GDM1 (cell line): ENCODE data around the gene CUBN.

Experiments used
- DNase-seq: peaks from one replicate; lab custom pipeline; 2025; lab: John Stamatoyannopoulos, UW

CUBN gene

DNA sequence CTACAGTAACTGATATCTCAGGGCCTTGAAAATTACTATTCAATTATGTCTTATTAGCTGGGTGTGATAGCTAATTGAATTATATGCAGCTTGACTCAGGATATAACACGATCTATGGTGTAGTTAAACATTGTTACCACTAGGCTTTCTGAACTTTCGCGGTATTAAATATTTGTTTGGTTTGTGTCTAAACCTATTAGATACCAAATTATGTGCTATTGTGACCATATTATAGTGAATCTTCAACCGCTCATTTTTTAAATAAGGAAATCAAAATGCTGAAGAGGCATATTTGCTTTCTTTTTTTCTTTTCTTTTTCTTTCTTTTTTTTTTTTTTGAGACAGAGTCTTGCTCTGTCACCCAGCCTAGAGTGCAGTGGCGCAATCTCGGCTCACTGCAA, 213.1 kb downstream of the CUBN start:
- DNase-seq = no peak

DNA sequence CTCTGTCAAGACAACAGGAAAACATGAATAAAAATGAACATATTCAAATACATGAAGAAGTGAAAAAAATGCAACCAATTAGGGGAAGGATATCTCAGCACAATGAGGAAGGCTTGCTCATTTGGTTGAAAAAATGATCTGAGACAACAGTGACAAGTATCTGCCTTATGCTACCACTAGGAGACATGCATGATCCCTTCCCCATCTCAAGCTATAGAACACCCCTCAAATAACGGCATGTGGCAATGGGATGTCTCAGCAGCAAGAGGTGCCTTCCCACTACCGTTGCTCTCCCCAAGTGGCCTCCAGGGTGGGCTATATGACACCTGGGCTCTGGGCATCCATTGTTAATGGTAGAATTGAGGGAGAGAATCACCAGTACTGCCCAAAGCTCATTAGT, 214.3 kb downstream of the CUBN start:
- peak; percentile 4 for DNase-seq

DNA sequence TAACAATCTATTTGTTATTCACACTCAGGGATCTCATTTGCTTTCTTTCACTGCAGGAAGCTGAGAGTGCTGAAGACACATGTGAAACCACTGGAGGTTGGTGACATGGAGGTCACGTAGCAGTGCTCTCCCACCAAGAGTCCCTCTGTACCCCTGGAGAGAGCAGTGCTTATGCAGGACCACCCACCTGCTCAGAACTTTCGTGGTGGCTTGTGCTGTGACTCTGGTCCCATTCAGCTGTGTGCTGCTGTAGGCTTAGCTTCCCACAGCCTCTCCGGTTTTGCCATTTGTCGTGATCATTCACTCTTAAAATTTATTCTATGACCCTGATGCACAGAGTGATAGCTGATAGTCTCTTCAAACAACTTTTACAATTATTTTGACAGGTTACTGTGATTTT, 216.3 kb downstream of the CUBN start:
- no peak for DNase-seq

DNA sequence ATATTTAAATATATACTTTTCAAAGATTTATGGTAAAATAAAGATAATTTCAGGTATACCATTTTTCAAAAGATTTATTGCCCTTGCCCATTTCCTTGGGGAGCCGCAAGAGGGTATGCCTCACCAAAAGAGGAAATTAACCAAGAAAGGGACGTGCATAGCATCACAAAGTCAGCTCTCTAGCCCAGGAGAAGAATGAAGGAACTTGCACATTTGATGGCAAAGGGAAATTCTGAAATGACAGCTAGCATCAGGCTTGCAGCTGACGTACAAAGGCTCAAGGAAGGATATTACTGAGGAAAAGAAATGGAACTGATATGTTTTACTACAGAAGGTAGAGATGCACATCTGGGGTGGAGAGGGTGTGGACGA, 218.8 kb downstream of the CUBN start:
- DNase-seq = peak; percentile 67

DNA sequence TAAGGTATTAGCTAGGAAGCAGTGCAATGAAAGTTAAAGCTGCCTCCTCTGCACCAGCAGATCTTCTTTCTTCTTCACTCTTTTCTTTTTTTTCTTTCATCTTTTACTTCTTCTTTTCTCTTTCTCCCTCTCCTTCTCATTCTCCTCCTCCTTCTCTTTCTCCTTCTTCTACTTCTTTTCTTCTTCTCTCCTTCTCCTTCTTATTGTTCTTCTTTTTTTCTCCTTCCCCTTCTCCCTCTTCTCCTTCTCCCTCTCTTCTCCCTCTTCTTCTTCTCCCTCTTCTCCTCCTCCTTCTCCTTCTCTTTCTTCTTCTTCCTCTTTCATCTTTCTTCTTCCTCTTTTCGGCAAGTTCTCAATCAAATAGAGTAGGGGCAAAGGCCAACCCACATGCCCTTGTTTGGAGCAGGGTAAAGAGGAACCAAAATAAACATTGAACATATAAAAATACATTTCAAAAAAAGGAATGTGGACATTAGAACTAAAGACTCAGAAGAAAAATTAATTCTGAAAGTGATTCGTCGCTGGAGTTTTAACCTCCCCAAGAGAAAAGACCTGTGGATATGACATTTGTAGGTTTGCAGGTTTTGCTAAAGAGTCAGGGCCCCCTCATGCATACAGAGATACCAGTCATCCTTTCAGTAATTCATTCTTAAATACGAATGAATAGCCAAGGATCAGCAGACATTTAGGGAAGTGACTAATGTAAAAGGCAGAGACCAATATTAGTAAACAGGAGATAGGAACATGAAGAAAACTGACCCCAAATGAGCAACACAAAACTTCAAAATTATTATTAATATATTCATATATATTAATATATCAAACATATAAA, 219.4 kb downstream of the CUBN start:
- no peak for DNase-seq

DNA sequence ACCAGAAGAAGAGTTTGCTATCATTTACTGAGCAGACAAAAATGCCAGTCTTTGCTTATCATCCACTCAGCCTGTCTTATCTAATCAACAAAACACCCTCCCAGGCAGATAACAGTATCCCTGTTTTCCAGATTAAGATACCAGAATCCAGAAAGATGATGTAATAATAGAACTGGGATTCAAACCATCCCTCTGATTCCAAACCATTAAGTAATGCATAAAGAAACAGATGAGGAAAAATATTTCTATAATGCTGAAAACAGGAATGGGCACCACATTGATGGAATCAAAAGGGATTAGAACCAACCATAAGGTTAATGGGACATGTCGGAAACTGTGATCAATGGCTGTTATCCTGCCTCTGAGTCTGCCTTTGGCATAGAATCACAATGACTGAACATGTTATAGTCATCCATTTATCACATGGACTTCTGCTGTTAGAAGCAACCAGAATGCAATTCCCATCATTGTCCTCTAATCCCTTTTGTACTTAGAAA, 220.3 kb downstream of the CUBN start:
- DNase-seq = no peak

DNA sequence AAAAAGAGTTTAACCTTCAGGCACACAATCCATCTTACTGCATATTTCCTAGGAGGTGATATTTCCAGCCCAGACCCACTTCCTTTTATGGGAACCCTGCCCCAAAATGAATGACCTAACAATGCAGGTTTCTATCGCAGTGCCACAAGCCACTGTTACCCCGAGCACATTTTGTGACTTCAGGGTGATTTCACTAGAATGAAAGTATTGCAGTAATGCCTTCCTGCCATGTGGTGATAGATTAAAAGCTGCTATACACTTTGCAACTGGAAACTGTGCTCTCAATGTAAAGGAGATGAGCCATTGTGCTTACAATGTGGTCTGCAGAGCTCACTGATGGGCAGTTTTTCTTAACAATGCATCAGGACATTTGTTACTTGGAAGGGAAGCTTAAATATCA, 221.9 kb downstream of the CUBN start:
- DNase-seq = no peak

DNA sequence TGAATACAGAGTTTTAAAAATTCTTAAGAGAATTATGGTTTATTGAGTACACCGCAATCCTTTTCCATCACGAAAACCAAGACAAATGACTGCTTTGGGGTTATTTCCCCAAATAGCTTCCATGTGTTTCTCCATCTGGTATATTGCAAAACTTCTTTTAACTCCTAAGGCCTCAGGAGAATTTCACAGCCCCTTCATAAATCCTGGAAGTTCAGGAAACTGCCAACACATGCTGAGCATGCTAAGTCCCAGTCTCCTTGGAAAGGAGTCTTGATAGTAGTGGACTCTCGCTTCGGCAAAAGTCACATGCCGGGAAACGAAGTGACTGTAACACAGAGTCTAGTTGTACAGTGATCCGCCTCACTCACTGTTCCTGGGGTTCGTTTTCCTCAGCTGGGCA, 224.3 kb downstream of the CUBN start:
- no peak for DNase-seq

DNA sequence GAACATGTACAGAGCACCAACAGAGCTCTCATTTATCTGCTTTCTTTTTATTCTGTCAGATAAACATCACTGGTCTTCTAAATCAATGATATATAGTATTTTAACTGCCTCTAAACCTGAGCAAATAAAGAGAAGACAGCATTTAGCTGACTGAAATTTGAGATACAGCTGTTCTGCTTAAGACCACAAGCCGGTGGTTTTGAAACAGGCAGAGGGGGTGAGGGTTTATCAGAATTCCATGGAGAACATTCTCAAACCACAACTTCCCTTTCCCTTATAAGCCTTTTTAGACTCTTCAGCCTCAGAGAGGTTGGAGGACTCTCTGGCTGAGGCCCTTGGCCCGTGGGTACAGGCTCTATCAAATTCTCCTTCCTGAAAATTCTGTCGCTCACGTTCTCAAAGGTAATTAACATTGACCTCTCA, 225.0 kb downstream of the CUBN start:
- DNase-seq = peak; percentile 77

DNA sequence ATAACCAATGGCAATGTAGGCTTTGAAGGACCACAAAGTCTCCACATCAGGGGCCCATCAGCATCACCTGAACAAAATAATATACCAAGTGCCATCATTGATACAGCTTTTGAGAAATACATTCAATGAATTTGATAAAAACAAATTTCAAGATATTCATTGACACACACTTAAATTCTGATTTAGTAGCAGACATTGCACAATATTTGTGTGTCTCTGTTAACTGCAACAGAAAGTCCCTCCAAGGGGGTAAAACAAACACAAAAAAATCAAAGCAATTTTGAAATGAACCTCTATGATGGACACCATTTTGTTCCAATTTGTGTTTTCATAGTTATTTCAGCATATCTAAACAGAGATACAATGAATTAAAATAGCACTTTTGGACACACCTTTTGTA, 225.6 kb downstream of the CUBN start:
- DNase-seq = no peak

DNA sequence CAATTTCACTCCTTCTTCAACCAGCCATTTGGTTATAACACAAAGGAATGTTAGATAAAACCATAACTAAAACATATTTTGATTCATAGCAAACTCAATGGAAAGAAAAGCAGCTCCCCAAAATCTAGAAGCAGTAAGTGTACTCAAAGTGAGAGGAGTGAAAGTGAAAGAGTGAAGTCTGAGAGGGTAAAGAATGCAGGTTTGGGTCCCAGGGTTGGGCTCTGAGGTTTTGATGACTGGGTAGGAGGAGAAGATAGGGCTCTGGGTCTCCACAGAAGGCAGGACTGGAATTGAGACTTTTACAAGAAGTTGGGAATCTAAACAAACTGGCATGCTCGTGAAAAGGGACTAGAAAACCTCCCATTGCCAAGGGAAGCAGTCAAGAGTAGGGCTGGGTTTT, 227.0 kb downstream of the CUBN start:
- DNase-seq = no peak

DNA sequence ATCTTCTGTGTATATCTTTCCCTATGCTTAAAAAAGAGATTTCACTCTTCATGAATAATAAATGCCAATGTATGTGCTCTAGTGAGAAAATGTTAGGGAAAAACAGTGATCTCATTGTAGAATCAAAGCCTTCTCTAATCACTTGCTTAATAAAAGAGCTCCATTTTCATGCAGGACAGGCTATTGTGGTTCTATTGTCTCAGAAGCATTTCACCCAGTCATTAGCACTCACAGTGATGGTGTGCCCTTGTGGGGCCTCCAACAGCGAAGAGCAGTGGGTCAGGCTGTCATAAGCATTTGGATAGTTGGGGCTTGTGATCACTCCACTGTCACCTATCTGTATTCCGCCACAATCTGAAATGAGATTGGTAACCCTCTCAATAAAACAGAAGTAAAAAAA, 228.5 kb downstream of the CUBN start:
- no peak for DNase-seq

DNA sequence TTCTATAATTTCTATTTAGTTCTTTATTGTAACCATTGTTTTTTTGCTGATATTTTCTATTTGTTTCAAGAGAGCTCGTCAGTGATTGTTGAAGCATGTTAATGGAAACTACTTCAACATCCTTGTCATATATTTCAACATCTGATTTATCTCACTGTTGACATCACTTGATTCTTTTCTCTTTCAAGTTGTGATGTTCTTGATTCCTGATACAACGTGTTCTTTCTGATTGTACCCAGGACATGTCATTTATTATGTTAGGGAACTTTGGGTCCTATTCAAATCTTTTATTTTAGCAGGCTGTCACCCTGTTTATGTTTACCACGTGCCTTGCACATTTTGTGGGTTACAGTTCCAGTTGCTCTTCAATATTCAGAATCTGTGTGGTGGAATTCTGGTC, 232.6 kb downstream of the CUBN start:
- DNase-seq = no peak

DNA sequence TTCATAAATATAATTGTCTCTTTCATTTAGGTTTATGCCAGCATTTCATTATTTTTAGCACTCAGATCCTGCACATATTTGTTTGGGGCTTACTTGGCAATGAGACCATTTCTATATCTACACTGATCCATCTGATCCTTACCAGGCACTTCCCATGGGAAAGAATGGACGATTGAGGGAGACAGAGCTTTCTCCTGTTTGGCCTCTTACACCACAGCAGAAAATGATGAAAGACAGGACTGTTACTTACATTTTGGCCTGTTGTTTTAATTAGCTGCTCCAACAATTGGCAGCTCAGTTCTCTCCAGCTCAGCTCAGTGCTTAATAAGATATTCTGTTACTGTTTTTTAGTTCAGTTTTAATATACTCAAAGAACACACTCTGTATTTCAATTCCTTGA, 234.8 kb downstream of the CUBN start:
- DNase-seq = no peak

DNA sequence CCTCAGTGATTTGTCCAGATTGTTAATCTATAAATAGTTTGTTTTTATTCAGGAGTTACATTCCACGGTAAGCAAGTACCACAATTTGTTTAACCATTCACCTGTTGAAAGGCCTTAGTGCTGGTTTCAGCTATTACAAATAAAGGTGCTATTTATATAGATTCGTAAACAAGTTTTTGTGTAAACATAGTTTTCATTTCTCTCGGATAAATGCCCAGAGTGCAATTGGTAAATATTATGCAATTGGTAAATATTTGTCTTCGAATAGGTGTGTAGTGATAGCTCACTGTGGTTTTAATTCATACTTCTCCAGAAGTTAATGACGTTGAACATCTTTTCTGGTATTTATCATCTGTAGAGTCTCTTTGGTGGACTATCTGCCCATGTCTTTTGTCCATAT, 235.9 kb downstream of the CUBN start:
- no peak for DNase-seq

DNA sequence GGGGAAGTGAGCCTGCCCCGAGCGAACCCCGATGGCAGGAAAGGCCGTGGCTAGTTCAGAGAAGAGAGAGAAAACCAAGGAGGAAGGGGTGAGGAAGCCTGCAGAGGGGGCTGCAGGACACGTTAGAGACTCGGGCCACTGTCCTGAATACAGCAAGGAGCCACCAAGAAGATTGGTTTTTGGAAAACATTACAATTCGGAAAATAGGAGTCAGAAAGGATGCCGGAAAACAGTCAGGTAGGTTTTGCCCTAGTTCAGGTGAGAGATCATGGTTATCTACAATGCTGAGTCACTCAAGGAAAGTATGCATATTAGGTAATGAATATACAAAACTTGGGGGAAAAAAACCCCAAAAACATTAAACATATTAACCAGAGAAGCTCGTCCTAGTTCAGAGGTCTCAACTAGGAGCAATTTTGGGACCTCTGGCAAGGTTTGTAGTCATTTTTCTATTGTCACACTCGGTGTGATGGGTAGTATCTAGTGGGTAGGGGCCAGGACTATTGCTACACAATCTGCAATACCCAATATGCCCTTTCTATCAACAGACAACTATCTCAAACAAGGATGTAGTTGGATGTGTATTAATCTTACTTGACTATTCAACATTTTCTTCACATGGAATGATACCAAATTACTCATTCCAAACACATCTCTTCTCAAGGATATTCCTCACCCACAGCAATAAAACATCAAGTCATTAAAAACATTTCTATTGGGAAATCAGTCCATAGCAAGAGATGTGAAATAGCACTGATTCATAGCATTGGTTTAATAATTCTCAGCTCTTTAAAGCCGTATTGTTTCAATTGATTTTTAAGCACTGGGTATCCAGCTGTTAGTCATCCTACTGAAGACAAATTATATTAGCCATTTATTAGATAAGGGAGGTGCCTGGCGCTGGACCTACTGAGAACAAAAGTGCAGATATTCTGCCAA, 238.0 kb downstream of the CUBN start:
- peak; percentile 58 for DNase-seq

DNA sequence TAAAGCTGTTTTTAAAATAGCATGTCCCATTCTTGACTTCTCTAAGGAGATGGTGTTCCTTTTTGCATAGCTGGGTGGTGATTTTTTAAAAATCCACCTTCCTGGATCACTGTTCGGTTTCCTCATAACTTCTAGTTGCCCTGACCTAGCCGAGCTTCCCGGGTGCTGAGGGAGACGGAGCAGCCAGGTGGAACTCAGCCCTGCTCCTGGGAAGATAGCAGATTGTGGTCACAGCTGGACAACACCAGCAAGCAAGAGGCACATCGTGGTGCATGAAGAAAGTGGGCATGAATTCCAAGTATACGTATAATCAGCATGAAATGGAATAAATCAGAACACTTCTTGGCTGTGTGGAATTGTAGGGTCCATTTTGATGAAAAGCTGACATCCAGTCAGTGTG, 238.9 kb downstream of the CUBN start:
- DNase-seq = no peak

DNA sequence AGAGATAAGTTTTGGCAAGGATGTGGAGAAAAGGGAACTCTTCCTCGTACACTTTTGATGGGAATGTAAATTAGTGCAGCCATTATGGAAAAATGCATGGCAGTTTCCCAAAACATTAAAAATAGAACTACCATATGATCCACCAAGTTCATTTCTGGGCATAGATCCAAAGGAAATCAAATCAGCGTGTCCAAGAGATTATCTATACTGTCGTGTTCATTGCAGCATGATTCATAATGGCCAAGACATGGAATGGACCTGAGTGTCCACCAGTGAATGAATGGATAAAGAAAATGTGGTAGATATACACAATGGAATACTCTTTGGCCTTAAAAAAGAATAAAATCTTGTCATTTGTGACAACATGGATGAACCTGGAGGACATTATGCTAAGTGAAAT, 242.0 kb downstream of the CUBN start:
- no peak for DNase-seq

DNA sequence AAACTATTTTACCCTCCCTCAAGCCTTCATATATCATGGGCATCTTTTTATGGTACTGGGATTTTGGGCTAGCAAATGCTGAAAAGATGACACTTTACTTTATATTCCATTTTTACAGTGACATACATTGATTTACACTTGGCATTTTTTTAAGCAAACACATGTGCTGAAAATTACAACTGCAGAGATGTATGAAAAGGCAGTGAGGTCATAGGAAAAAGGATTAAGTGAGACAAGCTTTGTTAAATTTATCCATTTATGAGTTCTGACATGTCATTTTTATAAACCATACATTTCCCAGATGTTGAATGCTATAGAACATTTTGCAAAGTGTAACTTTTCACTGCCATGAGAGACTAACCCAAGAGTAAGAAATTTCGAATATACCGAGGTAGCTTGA, 243.6 kb downstream of the CUBN start:
- DNase-seq = no peak

DNA sequence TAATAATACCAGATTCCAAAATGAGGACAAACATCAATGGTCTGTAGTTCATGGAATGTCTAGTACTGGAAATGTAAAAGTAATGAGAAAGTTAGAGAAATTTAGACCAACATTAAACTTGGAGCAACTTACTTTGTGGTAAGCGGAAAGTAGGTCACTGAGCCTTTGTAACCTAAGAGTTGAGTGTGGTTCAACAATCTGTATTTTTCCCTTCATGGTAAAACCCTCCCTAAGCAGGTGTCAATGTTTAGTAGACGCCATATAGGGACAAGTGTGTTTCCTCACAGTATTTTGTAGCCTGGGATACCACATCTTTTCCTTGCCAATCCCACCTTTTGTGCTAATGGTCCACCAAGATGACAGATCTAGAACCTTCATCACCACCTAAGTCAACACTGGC, 245.1 kb downstream of the CUBN start:
- DNase-seq = no peak

DNA sequence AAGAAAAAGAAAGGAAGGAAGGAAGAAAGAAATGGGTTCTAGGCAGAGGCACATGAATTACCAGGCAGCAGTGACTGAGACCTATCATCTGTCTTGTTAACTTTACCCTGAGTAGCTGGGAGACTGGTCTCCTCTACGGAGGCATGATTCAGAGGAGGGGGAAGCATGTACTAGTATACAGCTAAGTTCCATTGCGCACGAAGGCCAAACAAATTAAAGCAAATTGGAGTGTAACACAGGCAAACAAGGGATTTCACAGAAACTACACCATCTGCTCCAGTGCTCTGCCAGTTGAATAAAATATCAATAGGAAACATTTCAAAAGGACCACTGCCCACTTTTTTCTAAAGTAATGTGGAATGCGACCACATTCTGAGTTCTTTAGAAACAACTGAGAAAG, 246.5 kb downstream of the CUBN start:
- no peak for DNase-seq

DNA sequence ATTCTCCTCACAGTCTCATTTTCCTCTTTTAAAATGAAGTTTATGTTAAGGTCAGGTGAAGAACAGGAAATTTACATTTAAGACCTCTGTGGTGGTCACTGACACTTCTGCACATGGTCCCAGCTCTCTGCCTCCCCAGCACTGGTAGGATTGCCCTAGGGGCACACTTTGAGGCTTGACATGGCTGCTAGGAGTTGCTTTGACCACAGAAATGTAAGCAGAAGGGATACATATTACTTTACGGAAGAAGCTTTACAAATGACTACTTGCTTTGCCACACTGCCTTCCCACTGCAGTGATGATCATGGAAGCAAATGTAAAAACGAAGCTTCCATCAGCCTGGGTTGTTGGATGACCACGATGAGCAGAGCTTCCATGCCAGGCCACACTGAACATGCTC, 259.3 kb downstream of the CUBN start:
- no peak for DNase-seq

DNA sequence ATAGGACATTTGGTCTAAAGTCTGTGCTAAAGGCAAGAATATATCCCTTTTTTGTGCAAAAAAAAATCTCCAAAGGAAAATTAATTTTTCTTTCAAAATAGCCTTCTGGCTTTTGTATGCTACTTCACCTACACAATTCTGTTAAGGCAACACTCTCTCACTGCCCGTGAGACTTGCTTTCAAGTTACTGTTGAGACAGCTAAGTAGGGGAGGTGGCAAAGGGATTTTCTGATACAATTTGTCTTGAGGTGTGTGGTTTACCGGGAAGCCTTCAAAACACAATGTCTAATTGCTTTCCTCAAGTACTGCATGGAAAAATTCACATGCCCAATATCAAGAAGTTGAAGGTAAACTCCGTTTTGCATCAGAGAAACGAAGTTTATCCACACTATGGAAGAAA, 261.6 kb downstream of the CUBN start:
- DNase-seq = no peak
